Activated effector memory CD4-positive, alpha-beta T cell treated with anti-CD3 and anti-CD28 coated beads, Interleukin-2, amount 50 U/mL, for 16 hours (primary cell): ENCODE measurements around the gene CCL22.
"Not testable (repeated sequence)": the region's sequence is repeated elsewhere in the genome, so short reads cannot be mapped to it uniquely, and the experiment has no call there.

Experiments used
- DNase-seq: peaks from one replicate; pipeline ENCODE4 v3.0.0-alpha.2; 2020

The CCL22 gene

DNA sequence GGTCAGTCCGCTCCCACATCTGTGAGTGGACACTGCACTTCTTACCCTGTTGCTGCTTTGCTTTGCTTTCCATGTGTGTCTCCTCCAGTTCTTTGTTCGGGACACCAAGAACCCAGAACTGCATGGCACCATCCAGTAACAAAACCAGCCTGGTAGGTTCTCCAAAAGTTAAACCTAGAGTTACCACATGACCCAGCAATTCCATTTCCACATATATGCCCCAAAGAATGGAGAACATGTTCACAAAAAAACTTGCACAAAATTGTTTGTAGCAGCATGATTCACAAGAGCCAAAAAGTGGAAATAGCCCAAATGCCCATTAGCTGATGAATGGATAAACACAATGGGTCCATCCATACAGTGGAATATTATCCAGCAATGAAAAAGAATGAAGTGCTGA lies 10.3 kb upstream of the CCL22 start:
- DNase-seq = no peak

DNA sequence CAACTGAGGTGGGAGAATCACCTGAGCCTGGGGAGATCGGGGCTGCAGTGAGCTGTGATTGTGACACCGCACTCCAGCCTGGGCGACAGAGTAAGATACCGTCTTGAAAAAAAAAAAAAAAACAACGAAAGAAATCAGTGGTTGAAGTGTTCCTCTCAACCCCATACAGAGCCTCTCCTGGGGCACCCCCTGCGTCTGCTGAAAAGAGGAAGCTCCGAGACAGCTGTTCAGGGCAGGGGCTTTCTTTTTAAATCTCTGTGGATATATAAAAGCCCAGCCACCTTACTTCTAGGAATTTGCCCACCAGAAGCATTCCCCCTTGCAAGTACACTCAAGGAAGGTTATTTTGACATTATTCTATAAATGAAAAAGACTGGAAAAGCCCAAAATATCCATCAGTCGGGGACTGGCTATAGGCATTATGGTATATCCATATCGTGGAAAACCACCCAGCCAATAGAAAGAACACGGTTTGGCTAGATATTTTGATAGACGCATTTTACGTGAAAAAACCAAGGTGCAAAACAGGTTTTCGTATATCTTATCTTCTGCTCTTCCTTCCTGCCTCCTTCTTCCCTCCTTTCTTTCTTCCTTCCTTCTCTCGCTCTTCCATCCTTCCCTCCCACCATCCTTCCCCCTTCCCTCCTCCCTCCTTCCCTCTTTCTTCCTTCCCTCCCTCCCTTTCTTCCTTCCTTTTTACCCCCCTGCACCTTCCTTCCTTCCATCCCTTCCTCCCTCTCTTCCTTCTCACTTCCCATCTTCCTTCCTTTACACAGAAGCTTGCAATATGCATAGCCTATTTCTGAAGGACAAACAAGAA lies 9.2 kb upstream of the CCL22 start:
- DNase-seq = peak; percentile 50

DNA sequence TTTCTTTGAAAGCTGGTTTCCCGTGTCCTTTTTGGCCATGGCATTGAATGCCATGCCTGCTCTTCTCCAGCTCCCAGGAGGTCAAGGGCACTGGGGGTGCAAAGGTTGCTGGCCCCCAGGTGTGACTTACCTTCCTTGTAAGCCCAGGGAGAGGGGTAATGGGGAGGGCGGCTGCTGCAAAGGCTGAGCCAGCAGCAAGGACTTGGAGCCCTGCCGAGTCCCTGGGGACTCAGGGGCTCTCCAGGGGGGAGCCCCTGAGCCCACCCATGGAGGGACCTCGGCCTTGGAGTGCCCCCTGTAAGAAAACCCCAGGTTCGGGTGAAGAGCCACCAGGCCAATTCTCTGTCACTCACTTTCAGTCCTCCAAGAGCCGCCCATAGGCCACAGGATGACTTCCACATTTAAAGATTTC lies 5.9 kb upstream of the CCL22 start:
- DNase-seq = peak; percentile 34

GRCh38 chr16:57354311-57354710 lies 4.3 kb upstream of the CCL22 start:
- DNase-seq = peak; percentile 2

GRCh38 chr16:57355898-57356414 lies 2.6 kb upstream of the CCL22 start:
- peak; percentile 21 for DNase-seq

DNA sequence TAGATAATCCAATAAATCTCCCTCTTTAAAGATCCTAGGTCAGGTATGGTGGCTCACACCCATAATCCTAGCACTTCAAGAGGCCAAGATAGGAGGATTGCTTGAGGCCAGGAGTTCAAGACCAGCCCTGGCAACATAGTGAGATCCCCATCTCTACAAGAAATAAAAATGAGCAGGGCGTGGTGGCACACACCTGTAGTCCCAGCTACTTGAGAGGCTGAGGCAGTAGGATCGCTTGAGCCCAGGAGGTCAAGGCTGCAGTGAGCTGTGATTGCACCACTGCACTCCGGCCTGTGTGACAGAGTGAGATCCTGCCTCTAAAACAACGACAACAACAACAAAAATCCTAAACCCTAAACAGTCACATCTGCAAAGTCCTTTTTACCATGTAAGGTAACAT lies 2.0 kb upstream of the CCL22 start:
- peak; percentile 16 for DNase-seq

GRCh38 chr16:57357330-57358085 lies 1.1 kb upstream of the CCL22 start:
- peak; percentile 39 for DNase-seq

GRCh38 chr16:57358086-57358420 lies 530 bp upstream of the CCL22 start:
- DNase-seq = no peak

DNA sequence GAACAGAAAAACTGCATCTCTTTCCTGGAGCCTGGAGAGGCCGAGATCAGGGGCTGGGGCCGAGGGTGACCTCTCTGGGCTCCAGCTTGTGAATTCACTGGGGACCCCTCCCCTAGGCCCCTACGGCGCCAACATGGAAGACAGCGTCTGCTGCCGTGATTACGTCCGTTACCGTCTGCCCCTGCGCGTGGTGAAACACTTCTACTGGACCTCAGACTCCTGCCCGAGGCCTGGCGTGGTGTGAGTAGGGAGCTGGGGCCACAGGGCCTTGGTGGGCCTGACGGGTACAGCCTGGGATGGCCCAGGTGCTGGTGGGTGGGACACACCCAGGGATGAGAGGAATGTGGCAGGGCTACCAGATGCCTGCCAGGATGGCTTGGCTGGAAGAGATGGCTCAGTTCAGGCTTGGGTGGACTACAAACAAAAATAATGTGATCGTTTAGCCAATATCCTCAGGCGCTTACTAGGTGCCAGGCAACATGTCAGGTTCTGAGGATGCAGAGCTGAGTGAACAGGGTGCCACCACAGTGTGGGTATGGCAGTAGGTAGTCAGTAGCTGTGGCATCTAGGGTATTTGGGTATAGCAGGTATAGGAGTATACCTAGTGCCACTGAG lies 1.8 kb downstream of the CCL22 start:
- DNase-seq = peak; percentile 50

- DNase-seq = peak; percentile 46
Observed at GRCh38 chr16:57361404-57361803, 2.8 kb downstream of the CCL22 start.

DNA sequence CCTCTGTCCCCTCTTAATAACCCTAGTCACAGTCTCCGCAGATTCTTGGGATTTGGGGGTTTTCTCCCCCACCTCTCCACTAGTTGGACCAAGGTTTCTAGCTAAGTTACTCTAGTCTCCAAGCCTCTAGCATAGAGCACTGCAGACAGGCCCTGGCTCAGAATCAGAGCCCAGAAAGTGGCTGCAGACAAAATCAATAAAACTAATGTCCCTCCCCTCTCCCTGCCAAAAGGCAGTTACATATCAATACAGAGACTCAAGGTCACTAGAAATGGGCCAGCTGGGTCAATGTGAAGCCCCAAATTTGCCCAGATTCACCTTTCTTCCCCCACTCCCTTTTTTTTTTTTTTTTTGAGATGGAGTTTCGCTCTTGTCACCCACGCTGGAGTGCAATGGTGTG lies 5.6 kb downstream of the CCL22 start:
- no peak for DNase-seq

GRCh38 chr16:57366544-57367040 lies 8.0 kb downstream of the CCL22 start:
- peak; percentile 45 for DNase-seq

GRCh38 chr16:57367116-57367752 lies 8.7 kb downstream of the CCL22 start:
- peak; percentile 17 for DNase-seq

DNA sequence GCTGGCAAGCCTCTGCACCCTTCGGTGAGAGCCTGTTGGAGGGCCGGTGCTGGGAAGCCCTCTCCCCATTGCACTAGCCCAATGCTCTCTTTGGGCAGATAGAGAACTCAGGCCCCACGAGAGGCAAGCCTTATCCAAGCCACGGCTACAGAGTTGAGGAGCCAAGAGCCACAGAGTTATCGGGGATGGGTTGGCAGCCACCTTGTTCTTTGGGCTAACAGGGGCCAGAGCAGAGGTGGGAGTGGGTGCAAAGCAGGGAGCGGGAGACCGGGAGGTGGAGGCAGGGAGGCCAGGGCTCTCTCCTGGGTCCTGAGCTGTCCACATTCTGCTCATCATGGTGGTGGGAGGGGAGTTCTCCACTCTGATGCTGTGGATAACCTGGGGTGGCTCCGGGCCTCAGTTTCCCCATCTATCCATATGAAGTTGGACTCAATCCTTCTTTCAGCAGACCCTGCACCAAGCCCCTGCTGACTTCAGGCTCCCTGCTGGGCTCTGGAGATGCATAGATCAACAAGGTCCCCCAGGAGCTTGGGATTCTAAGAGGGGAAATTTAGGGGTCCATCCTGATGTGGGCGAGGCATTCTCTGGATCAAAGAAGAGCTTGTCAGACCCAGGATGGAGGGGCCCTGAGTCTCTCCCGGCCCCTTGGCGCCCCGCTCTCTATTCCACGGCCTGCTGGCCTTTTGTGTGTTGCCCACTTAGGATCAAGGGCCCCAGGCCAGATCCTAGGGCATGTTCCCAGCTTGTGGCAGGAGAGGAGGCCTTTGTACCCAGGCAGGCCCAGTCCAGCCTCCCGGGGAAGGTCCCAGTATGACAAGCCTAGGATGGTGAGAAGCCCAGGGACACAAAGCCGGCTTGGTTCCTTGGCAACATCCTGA lies 13.2 kb downstream of the CCL22 start:
- DNase-seq = no peak

DNA sequence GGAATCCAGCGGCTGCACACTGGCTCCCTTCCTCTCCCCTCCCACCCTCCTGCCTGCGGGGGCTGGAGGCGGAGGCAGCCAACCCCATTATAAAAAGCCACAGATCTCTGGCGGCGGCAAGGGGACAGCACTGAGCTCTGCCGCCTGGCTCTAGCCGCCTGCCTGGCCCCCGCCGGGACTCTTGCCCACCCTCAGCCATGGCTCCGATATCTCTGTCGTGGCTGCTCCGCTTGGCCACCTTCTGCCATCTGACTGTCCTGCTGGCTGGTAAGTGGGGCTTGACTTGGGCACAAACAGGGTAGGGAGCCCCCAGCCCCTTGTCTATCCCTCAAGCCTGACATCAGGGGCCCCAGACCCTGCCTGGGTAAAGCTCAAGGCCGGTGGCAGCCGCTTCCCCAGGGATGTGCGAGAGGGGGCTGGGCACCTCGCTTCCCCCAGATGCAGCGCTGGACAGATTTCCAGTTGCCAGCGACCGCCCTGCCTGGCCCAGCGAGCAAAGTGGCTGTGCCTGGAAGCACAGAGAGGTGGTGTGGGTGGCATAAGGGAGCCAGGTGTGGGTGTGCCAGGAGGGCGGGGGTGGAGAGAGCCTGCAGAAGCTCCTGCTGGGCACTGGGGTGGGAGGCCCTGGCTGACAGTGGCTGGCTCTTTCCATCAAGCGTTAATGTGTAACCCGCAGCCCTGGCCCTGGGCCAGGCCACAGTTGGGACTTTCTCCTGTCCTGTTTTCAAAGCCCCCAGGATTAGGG lies 14.0 kb downstream of the CCL22 start, which contains the start of gene CX3CL1:
Gene CX3CL1 (plus strand): TSS at position 119 of the 745 bp plus-strand sequence. CDS start 79 bp downstream, at position 198.
- no peak for DNase-seq

GRCh38 chr16:57373117-57373947 lies 14.7 kb downstream of the CCL22 start:
- DNase-seq = no peak

DNA sequence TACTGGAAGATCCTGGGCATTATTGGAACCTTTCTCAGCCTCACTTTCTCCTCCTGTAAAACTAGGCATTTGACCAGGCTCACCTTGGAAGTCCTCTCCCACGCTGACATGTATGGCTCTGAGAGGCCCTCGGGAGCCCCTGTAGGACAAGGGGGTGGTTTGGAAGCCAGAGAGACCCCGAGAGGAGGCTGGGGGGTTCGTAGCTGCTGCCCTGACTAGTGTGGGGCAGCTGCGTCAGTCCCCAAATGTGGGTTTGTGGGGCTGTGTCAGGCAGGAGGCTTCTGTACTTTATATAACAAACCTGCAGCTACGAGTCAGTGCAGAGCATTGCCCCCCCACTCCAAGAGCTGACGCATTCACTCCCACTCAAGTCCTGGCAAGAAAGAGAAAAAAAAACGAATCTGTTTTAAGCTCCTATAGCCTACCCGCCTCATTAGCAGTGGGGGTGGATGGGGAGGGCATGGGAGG lies 15.5 kb downstream of the CCL22 start:
- no peak for DNase-seq

DNA sequence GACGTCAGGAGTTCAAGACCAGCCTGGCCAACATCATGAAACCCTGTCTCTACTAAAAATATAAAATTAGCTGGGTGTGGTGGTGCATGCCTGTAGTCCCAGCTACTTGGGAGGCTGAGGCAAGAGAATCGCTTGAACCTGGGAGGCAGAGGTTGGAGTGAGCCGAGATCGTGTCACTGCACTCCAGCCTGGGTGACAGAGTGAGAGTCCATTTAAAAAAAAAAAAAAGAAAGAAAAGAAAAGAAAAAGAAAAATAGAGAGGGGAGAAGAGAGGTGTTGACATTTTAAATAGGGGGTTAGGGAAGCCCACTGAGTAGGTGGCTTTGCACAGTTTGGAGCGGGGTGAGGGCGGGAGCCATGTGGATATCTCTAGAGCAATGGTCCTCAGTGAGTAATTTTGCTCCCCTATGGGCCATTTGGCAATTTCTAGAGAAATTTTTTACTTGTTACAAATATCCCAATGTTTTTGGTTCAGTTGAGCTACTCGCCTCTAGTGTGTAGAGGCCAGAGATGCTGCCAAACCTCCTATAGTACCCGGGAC lies 16.4 kb downstream of the CCL22 start:
- not testable (repeated sequence) for DNase-seq

DNA sequence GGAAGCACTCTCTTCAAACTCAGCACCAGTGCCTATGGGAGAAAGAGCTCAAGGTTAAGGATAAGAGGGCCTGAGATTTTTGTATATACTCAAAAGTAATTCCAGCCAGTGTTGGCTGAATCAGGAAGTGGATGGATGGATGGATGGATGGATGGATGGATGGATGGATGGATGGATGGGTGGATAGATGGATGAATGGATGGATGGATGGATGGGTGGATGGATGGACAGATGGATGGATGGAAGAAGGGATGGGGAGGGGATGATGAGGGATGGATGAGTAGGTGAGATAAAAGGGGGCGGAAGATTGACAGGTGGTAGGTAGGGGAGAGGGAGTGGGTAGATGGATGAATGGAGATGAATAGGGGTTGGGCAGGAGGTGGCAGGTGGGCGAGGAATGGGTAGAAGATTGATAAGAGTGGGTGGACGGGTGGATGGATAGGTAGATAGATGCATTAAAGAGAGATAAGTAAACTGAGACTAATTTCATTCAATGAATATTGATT lies 17.8 kb downstream of the CCL22 start:
- no peak for DNase-seq
